SHP77 treated with DMSO at 0.1 percent for 48 hours (cell line): ENCODE data around the gene CCSER1.
"Not testable (repeated sequence)": the region's sequence is repeated elsewhere in the genome, so short reads cannot be mapped to it uniquely, and the experiment has no call there.

Experiments used
- DNase-seq: peaks from one replicate; lab custom pipeline; 2025; lab: John Stamatoyannopoulos, UW

CCSER1 gene

DNA sequence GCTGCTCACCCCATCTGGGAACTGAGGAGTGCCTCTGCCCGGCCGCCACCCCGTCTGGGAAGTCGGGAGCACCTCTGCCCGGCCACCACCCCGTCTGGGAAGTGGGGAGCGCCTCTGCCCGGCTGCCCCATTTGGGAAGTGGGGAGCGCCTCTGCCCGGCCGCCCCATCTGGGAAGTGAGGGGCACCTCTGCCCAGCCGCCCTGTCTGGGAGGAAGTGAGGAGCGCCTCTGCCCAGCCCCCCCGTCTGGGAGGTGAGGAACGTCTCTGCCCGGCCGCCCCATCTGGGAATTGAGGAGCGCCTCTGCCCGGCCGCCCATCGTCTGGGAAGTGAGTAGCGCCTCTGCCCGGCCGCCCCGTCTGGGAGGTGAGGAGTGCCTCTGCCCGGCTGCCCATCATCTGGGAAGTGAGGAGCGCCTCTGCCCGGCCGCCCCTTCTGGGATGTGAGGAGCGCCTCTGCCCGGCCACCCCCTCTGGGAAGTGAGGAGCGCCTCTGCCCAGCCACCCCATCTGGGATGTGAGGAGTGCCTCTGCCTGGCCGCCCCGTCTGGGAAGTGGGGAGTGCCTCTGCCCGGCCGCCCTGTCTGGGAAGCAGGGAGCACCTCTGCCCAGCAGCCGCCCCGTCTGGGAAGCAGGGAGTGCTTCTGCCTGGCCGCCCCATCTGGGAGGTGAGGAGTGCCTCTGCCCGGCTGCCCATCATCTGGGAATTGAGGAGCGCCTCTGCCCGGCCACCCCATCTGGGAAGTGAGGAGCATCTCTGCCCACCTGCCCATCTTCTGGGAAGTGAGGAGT lies 1040.9 kb downstream of the CCSER1 start:
- DNase-seq = not testable (repeated sequence)

DNA sequence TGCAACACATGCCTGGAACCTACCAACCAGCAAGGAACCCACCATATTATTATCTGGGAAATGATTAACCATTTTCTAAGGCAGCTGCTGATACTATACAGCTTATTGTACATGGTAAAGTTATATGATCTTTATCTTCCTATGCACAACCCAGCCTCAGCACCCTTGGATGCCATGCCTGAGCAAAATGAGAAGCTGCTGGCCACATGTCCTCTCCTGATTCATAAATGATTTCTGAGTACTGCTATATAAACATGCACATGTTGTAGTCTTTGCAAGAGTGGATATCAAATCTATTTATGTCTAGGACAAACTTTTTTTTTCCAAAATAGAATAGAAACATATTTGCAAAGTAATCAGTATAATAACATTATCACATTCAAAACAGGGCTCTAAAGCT lies 1043.6 kb downstream of the CCSER1 start:
- DNase-seq = no peak

- DNase-seq = no peak
Observed at GRCh38 chr4:91171217-91171616, 1044.0 kb downstream of the CCSER1 start.

DNA sequence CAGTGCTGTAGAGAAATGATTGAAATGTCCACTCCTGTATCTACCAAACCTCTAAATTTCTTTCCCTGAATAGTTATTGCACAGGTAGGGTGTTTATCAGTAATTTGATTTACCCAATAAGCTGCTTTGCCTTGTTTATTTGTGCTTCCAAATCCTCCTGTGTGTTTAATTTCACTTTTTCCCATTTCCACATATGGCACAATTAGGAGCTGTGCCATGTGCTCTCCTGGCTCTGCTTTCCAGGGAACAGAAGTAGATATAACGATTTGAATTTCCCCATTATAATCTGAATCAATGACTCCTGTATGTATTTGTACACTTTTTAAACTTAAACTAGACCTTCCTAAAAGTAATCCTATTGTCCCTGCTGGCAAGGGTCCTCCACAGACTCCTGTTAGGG lies 1057.9 kb downstream of the CCSER1 start:
- not testable (repeated sequence) for DNase-seq

DNA sequence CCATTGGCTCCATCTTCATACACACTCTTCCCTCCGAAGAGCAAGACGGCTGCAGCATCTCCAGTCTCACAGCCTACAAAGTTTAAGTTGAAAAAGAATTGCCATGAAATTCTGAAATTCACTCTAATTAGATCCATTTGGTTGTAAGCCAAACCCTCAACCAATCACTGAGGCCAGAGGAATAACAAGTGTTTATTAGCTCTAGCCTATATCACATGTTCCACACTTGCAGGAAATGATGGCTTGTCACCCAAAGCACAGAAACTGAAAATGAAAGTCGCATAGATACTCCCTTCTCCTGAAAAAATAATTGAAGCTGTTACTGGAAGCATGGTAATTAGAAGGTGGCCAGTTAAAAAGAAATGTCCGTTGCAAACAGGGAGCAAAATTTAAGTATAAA lies 1071.8 kb downstream of the CCSER1 start:
- no peak for DNase-seq

- DNase-seq = no peak
Observed at GRCh38 chr4:91207535-91207934, 1080.3 kb downstream of the CCSER1 start.

GRCh38 chr4:91212211-91212610 lies 1085.0 kb downstream of the CCSER1 start:
- DNase-seq = no peak

GRCh38 chr4:91217831-91218403 lies 1090.7 kb downstream of the CCSER1 start:
- not testable (repeated sequence) for DNase-seq

GRCh38 chr4:91220315-91220714 lies 1093.1 kb downstream of the CCSER1 start:
- no peak for DNase-seq

- DNase-seq = no peak
Observed at GRCh38 chr4:91222014-91222413, 1094.8 kb downstream of the CCSER1 start.

GRCh38 chr4:91226867-91227266 lies 1099.7 kb downstream of the CCSER1 start:
- no peak for DNase-seq

DNA sequence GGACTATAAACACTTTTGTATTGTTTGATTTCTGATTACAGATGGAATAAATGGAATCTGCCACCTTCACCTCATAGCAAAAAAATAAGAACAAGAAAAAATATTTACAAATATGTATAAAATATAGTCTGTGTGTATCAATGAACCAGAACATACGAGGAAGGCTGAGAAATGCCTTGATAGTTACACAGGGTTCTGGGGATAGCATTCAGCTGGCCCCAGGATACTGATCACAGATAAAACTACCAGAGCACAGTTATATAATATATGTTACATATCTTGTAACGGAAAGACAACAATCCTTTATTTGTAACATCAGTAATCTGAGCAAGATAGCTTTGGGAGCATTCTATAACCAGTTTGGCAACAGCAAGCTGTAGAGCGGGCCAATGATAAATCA lies 1101.5 kb downstream of the CCSER1 start:
- DNase-seq = no peak

DNA sequence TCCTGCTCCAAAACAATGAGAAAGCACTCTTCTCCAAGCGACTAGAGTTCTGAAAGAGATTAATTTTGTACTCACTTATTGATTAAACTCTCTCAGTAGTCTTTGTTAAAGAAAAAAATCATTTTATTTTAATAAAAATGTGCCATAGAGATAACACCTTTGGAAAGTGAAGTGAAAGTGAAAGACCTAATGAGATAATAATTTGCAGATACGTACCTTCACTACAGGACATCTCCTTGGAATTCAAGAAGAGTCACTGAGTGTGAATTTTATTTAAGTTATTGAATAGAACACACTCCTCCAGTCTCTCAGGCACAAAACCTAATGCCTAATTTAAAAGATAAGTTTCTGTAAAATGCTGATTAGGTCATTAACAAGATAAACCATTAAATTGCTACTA lies 1106.0 kb downstream of the CCSER1 start:
- DNase-seq = no peak

- DNase-seq = no peak
Observed at GRCh38 chr4:91243132-91243531, 1115.9 kb downstream of the CCSER1 start.

- DNase-seq = no peak
Observed at GRCh38 chr4:91256043-91256442, 1128.8 kb downstream of the CCSER1 start.

DNA sequence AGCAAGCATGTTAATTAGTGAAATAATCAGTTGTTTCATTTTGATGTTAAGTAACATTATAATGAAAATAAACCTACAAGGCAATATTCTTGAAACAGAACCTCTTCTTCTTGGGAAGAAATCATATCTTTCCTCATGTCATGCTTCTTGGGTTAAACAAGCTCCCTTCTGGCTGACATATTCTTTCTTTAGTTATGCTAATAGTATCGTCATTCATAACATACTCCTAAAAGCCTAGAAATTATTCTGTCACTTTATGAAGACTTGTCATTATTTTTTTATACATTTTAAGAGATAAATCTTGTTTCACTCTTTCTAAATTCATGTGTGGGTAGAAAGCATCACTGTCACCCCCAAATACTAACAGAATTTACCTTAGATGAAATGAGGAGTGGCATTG lies 1129.6 kb downstream of the CCSER1 start:
- no peak for DNase-seq

- DNase-seq = no peak
Observed at GRCh38 chr4:91257721-91258120, 1130.5 kb downstream of the CCSER1 start.

- no peak for DNase-seq
Observed at GRCh38 chr4:91258326-91258725, 1131.1 kb downstream of the CCSER1 start.

GRCh38 chr4:91267543-91267942 lies 1140.3 kb downstream of the CCSER1 start:
- no peak for DNase-seq

DNA sequence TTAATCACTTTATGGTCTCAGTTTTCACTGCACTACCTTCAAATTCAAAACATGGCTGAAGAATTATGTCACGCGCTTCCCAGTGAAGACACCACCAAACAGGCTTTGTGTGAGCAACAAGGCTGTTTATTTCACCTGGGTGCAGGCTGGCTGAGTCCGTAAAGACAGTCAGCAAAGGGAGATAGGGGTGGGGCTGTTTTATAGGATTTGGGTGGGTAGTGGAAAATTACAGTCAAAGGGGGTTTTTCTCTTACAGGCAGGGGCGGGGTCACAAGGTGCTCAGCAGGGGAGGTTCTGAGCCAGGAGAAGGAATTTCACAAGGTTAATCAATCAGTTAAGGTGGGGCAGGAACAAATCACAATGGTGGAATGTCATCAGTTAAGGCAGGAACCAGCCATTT lies 1141.3 kb downstream of the CCSER1 start:
- not testable (repeated sequence) for DNase-seq

- DNase-seq = no peak
Observed at GRCh38 chr4:91268913-91269312, 1141.7 kb downstream of the CCSER1 start.

- no peak for DNase-seq
Observed at GRCh38 chr4:91279899-91280298, 1152.7 kb downstream of the CCSER1 start.

- no peak for DNase-seq
Observed at GRCh38 chr4:91280551-91281290, 1153.5 kb downstream of the CCSER1 start.
